BLaER1 (cell line): ENCODE measurements around the gene BRICD5.
"Not testable (repeated sequence)": the region's sequence is repeated elsewhere in the genome, so short reads cannot be mapped to it uniquely, and the experiment has no call there.

Source experiments
- H3K27ac ChIP-seq: shearing (Covaris generic); formaldehyde crosslinking; 2 replicates; pipeline ENCODE4 v1.8.1; 2022
- H3K27me3 ChIP-seq: shearing (Covaris generic); formaldehyde crosslinking; 2 replicates; pipeline ENCODE4 v1.8.1; 2022
- H3K36me3 ChIP-seq: shearing (Covaris generic); formaldehyde crosslinking; 2 replicates; pipeline ENCODE4 v1.8.1; 2022
- H3K4me1 ChIP-seq: shearing (Covaris generic); formaldehyde crosslinking; 2 replicates; pipeline ENCODE4 v1.8.1; 2022
- H3K4me2 ChIP-seq: shearing (Covaris generic); formaldehyde crosslinking; 2 replicates; pipeline ENCODE4 v1.8.1; 2022
- H3K4me3 ChIP-seq: shearing (Covaris generic); formaldehyde crosslinking; 2 replicates; pipeline ENCODE4 v1.8.1; 2022
- H3K9ac ChIP-seq: shearing (Covaris generic); formaldehyde crosslinking; 2 replicates; pipeline ENCODE4 v1.8.1; 2022
- H3K9me3 ChIP-seq: shearing (Covaris generic); formaldehyde crosslinking; 2 replicates; pipeline ENCODE4 v1.8.1; 2022
- H4K20me1 ChIP-seq: shearing (Covaris generic); formaldehyde crosslinking; 2 replicates; pipeline ENCODE4 v1.8.1; 2022
- Cebpa-rat ChIP-seq: shearing (Covaris generic); IDR thresholded peaks from 2 replicates; pipeline ENCODE4 v1.8.1; 2022

BRICD5 gene

GRCh38 chr16:2246301-2246885 is 35.7 kb upstream of the BRICD5 start:
- H3K36me3 ChIP-seq, result peaks cover 79% of the 10 kb centered on the region
- no peak for TF ChIP-seq Cebpa-rat
- H3K4me1 ChIP-seq, result peaks cover 29% of the 10 kb centered on the region
- no peak overlapping the region for H3K4me2 ChIP-seq
- H3K9ac ChIP-seq, result no peak overlapping the region
- no peak overlapping the region for H3K27ac ChIP-seq
- H3K9me3 ChIP-seq, result no peaks in the 10 kb centered on the region
- peaks cover 45% of the 10 kb centered on the region for H4K20me1 ChIP-seq
- H3K27me3 ChIP-seq, result no peaks in the 10 kb centered on the region
- H3K4me3 ChIP-seq, result no peak overlapping the region

- Histone ChIP-seq H3K4me2 (no peak overlapping the region), H3K9ac (no peak overlapping the region), H3K9me3 (no peaks in the 10 kb centered on the region), H3K36me3 (peaks cover 86% of the 10 kb centered on the region), H3K4me3 (no peak overlapping the region), H3K27me3 (no peaks in the 10 kb centered on the region), H3K27ac (no peak overlapping the region), H4K20me1 (peaks cover 46% of the 10 kb centered on the region), H3K4me1 (peaks cover 24% of the 10 kb centered on the region)
- no peak for TF ChIP-seq Cebpa-rat
Observed at GRCh38 chr16:2244926-2245795, 34.5 kb upstream of the BRICD5 start.

GRCh38 chr16:2244301-2244700 is 33.6 kb upstream of the BRICD5 start:
- Histone ChIP-seq H3K4me2 (no peak overlapping the region), H3K4me1 (peaks cover 15% of the 10 kb centered on the region), H3K36me3 (peaks cover 93% of the 10 kb centered on the region), H3K9me3 (no peaks in the 10 kb centered on the region), H3K9ac (no peak overlapping the region), H3K27ac (no peak overlapping the region), H4K20me1 (peaks cover 55% of the 10 kb centered on the region), H3K4me3 (no peak overlapping the region), H3K27me3 (no peaks in the 10 kb centered on the region)
- no peak for TF ChIP-seq Cebpa-rat

- Histone ChIP-seq H3K27me3 (no peaks in the 10 kb centered on the region), H3K4me3 (no peak overlapping the region), H3K9me3 (no peaks in the 10 kb centered on the region), H3K27ac (no peak overlapping the region), H4K20me1 (peaks cover 60% of the 10 kb centered on the region), H3K4me2 (no peak overlapping the region), H3K4me1 (peaks cover 12% of the 10 kb centered on the region), H3K36me3 (peaks cover 93% of the 10 kb centered on the region), H3K9ac (no peak overlapping the region)
- TF ChIP-seq Cebpa-rat, result no peak
Observed at GRCh38 chr16:2243781-2244180, 33.1 kb upstream of the BRICD5 start.

GRCh38 chr16:2243031-2243528 is 32.4 kb upstream of the BRICD5 start:
- Histone ChIP-seq H3K9ac (no peak overlapping the region), H3K9me3 (no peaks in the 10 kb centered on the region), H3K4me3 (no peak overlapping the region), H3K27ac (no peak overlapping the region), H3K4me2 (no peak overlapping the region), H3K36me3 (peaks cover 92% of the 10 kb centered on the region), H3K27me3 (peaks cover 3% of the 10 kb centered on the region; the same call in 1 of the 2 replicates), H3K4me1 (peaks cover 12% of the 10 kb centered on the region), H4K20me1 (peaks cover 60% of the 10 kb centered on the region)
- TF ChIP-seq Cebpa-rat, result no peak

GRCh38 chr16:2242598-2242997 is 31.9 kb upstream of the BRICD5 start:
- H3K36me3 ChIP-seq, result peaks cover 93% of the 10 kb centered on the region

GRCh38 chr16:2240331-2240730 is 29.7 kb upstream of the BRICD5 start:
- not testable (repeated sequence) for H3K4me3 ChIP-seq, H3K9me3 ChIP-seq, H3K9ac ChIP-seq, H3K4me2 ChIP-seq, H3K27ac ChIP-seq
- peaks cover 12% of the 10 kb centered on the region for H3K4me1 ChIP-seq
- H4K20me1 ChIP-seq, result peaks cover 77% of the 10 kb centered on the region
- peaks cover 89% of the 10 kb centered on the region for H3K36me3 ChIP-seq
- H3K27me3 ChIP-seq, result peaks cover 23% of the 10 kb centered on the region

More at GRCh38 chr16:2242598-2242997, 31.9 kb upstream of the BRICD5 start:
- Histone ChIP-seq H3K4me1 (peaks cover 12% of the 10 kb centered on the region), H3K4me2 (no peak overlapping the region), H3K9me3 (no peaks in the 10 kb centered on the region), H3K9ac (no peak overlapping the region), H3K27ac (no peak overlapping the region), H4K20me1 (peaks cover 64% of the 10 kb centered on the region), H3K27me3 (peaks cover 7% of the 10 kb centered on the region), H3K4me3 (no peak overlapping the region)
- TF ChIP-seq Cebpa-rat, result no peak

GRCh38 chr16:2238838-2239675 is 28.4 kb upstream of the BRICD5 start:
- peaks cover 87% of the 10 kb centered on the region for H3K36me3 ChIP-seq
- H3K4me1 ChIP-seq, result peaks cover 17% of the 10 kb centered on the region
- no peak overlapping the region for H3K4me3 ChIP-seq
- no peak overlapping the region for H3K4me2 ChIP-seq
- no peak for TF ChIP-seq Cebpa-rat
- peaks cover 75% of the 10 kb centered on the region for H4K20me1 ChIP-seq
- no peaks in the 10 kb centered on the region for H3K9me3 ChIP-seq
- H3K9ac ChIP-seq, result no peak overlapping the region
- no peak overlapping the region for H3K27ac ChIP-seq
- H3K27me3 ChIP-seq, result peaks cover 23% of the 10 kb centered on the region

- Histone ChIP-seq H3K36me3 (peaks cover 87% of the 10 kb centered on the region), H3K27ac (no peak overlapping the region), H3K4me2 (no peak overlapping the region), H3K4me1 (peaks cover 19% of the 10 kb centered on the region), H4K20me1 (peaks cover 76% of the 10 kb centered on the region), H3K9me3 (no peaks in the 10 kb centered on the region), H3K27me3 (peaks cover 23% of the 10 kb centered on the region), H3K4me3 (no peak overlapping the region), H3K9ac (no peak overlapping the region)
- TF ChIP-seq Cebpa-rat, result no peak
Observed at GRCh38 chr16:2238150-2238837, 27.6 kb upstream of the BRICD5 start.
